ENCODE measurements around the gene CLTCL1. TPM values are rescaled to one million over a fixed set of nuclear protein-coding genes. Genes with fewer than 3 reads are reported as not detected.

The CLTCL1 gene
- total RNA-seq, 1 donor from 2014 or later = 4.3 TPM

DNA sequence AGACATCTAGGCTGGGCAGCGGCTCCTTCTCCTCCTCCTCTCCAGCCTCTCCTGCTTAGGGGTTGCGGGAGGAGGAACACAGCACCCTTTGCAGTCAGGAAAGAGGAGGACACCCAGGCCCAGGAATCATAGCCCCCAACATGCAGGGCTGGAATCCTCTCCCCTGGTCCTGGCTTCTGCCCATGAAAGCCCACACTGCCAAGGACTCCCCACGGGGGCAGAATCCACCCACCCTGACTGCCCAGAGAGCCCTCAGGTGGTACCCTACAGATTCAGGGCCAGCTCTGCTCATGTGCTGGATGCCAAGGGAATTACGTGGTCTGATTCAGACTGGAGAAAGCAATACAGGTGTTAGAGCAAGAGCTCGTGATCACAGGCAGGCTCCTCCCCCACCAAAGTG is 151.5 kb downstream of the CLTCL1 start:
- no peak for DNase-seq (ENCODE audit: low read depth)
- no peak overlapping the region for H3K4me3 ChIP-seq (ENCODE audit: low read depth, low read length)
- TF ChIP-seq, protein P1, sequence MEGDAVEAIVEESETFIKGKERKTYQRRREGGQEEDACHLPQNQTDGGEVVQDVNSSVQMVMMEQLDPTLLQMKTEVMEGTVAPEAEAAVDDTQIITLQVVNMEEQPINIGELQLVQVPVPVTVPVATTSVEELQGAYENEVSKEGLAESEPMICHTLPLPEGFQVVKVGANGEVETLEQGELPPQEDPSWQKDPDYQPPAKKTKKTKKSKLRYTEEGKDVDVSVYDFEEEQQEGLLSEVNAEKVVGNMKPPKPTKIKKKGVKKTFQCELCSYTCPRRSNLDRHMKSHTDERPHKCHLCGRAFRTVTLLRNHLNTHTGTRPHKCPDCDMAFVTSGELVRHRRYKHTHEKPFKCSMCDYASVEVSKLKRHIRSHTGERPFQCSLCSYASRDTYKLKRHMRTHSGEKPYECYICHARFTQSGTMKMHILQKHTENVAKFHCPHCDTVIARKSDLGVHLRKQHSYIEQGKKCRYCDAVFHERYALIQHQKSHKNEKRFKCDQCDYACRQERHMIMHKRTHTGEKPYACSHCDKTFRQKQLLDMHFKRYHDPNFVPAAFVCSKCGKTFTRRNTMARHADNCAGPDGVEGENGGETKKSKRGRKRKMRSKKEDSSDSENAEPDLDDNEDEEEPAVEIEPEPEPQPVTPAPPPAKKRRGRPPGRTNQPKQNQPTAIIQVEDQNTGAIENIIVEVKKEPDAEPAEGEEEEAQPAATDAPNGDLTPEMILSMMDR (conservative IDR thresholded peaks at IDR 0.05; ENCODE audit: low read depth, low read length) = no peak

DNA sequence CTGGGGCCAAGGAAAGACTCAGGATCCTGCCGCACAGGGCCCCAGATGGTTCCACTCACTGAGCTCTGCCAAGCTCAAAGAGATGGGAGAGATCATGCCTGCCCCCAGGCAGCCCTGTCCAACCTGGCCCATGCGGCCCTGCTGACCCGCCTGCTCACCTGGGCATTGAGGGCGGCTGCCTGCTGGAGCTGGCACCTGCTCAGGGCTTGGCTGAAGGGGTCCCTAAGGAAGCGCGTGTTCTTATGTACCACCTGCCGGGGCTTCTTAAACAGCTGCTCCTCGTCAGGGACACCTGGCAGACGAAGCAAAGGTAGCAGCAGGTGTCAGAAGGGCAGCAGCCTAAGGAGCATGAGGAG is 152.5 kb downstream of the CLTCL1 start:
- DNase-seq (ENCODE audit: low read depth) = no peak
- TF ChIP-seq, protein P1 (conservative IDR thresholded peaks at IDR 0.05; ENCODE audit: low read depth, low read length) = no peak
- no peak overlapping the region for H3K4me3 ChIP-seq (ENCODE audit: low read depth, low read length)

DNA sequence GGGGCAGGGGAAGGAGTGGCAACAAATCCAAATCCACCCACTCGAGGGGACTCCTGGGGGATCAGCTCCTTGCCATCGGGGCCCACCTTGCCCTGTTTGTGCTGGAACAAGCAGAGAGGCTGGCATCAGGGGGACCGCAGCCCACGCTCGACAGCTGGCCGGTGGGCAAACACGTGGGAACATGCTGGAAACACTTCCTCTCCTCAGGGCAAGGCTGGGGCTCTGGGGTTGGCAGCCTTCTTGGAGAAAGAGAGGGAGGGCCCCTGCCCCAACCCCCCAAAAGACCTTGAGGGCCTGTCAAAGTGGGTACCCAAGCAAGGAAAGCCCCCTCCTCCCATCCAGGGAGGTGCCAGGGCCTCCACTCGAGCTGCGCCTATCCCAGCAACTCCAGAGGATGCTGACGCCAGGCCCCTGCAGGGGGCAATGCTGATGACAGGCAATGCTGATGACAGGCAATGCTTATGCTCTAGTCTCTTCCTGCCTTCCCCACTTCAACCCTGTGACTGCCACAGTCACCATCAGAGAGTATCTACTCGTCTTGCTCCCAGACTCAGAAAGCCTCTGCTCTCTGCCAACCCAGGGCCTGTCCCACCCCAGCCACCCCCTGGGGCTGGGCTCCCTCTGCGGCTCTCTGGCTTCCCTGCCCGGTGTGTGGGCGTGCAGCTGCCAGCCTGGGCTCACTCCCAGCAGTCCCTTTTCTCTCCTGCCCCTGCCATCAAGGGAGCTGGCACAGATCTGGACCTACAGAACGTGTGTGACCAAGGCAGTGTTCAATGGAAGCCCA is 153.1 kb downstream of the CLTCL1 start:
- TF ChIP-seq, protein P1 (conservative IDR thresholded peaks at IDR 0.05; ENCODE audit: low read depth, low read length) = no peak
- no peak overlapping the region for H3K4me3 ChIP-seq (ENCODE audit: low read depth, low read length)
- DNase-seq (ENCODE audit: low read depth) = no peak

DNA sequence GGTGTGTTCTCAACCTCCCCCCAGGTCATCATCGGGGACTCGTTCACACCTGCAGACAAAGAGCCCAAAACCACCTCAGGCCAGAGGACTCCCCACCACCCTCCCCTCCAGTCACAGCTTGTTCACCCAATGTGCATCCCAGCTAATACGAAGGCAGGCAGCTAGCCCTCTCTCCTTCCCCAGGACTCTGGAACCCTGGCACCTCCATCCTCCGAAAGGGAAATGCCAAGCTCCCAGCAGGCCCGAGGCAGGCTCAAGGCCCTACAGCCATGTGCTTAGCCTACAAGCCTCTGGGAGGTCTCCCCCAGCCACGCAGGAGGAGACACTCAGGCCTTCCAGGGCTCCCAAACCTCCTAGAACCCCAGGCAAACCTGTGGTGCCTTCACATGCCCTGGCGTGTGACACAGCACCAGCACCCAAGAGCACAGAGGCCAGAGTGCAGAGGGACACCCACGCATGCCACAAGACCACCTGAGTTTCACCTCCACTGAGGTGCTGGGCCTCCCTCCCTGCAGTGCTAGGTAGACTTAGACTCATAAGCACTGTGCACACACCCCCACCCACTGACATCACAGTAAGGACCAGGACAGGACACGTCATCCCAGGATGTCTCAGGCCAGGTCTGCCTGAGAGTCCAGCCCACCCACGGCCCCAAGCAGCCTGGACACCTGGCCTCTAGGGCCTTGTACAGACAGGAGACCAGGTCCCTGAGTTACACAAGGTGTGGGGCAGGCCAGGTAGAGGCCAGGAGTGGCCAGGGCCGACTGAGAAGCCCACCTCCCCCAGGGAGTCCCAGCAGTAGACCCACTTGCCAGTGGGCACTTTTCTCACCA is 153.9 kb downstream of the CLTCL1 start:
- no peak for DNase-seq (ENCODE audit: low read depth)
- TF ChIP-seq, protein P1 (conservative IDR thresholded peaks at IDR 0.05; ENCODE audit: low read depth, low read length) = no peak
- no peak overlapping the region for H3K4me3 ChIP-seq (ENCODE audit: low read depth, low read length)

DNA sequence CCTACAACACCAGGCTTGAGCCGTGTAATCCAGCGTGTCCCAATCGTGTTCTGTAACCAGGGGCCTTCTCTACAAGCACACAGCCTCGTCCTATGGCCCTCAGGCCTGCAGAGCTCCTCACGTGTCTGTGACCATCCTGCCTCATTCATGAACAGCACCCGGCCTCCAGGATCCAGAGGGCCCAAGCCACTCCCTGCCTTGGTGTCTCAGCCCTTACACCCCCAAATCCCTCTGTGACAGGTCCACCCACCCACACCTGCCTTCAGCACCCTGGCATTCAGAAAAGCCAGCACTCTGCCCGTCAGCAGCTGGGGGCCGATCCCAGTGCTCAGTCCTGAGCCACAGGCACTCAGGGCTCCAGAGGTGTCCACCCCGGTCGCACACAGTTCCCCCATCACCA is 154.6 kb downstream of the CLTCL1 start:
- no peak overlapping the region for H3K4me3 ChIP-seq (ENCODE audit: low read depth, low read length)
- no peak for DNase-seq (ENCODE audit: low read depth)
- TF ChIP-seq, protein P1 (conservative IDR thresholded peaks at IDR 0.05; ENCODE audit: low read depth, low read length) = no peak

DNA sequence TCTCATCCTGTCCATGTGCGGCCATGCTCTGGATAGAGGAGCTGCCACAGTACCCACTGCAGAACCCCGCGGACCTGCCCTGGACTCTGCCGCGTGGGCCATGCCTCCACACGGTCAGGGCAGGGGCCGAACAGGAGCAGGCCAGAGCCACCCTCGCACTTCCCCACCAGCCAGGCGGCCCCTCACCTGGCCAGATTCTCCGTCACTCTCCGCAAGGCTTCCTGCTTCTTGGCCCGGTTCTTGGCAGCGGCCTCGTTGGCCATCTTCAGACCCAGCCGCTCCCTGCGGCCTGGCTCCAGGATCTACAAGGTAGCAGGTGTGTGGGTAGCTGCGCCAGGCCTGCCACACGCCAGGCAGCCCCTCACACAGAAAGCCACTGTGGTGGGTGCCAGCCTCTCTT is 156.6 kb downstream of the CLTCL1 start:
- TF ChIP-seq, protein P1 (conservative IDR thresholded peaks at IDR 0.05; ENCODE audit: low read depth, low read length) = no peak
- DNase-seq (ENCODE audit: low read depth) = no peak
- no peak overlapping the region for H3K4me3 ChIP-seq (ENCODE audit: low read depth, low read length)
